IPS-11a (cell line): ENCODE data around the gene MGME1.
"Not testable (repeated sequence)": the region's sequence is repeated elsewhere in the genome, so short reads cannot be mapped to it uniquely, and the experiment has no call there.

ENCODE experiments used
- H3K4me3 ChIP-seq: one replicate; pipeline ENCODE4 v1.5.1; 2013; ENCODE audit warnings: low read depth, low read length, control low read depth

MGME1 gene

DNA sequence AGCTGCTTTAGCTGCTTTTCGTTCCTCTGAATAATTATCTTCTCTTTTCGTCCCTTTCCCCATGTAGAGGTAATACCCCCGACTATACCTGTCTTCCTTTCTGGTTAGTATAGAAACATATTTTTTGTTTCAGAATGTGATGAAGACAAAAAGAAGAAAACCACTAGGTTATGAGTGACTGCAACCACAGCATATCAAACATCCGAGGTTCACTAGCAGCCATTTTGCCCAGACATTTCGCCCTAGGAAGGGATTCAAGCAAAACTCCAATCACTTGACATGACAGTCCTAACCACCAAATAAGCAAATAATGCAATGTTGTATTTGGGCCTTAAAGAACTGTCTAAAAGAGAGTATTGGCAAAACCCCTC, 9.6 kb upstream of the MGME1 start:
- H3K4me3 ChIP-seq, result no peak overlapping the region

- H3K4me3 ChIP-seq, result not testable (repeated sequence)
Observed at GRCh38 chr20:17960400-17960885, 8.4 kb upstream of the MGME1 start.

DNA sequence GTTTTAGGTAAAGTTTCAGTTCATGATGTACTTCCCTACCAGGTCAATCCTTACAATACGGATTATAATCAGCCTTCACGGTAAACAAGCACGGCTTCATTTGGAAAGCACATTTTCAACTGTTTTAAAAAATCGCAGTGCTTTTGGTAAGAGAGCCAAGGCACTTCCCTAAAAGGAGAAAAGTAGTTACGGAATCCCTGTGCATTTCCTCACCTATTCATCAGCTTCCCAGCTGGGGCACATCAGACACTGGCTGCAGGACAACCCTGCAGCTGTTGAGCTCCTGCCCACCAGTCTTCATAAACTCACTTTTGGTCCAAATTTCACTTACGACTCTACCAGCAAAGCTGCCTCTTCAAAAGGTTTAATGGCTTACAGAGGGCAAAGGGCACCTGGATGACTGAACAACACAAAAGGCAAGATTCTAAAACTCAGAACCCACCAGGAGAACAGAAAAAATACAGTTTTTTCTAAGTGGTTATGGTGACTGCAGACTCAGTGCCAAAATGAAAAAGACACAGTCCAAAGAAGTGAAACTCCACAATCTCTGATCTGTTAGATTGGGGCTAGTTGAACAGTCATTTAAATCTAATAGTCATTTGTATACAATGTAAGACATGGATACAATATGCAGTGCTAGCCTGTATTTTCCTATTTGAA, 7.8 kb upstream of the MGME1 start:
- no peak overlapping the region for H3K4me3 ChIP-seq

- no peak overlapping the region for H3K4me3 ChIP-seq
Observed at GRCh38 chr20:17961587-17961940, 7.3 kb upstream of the MGME1 start.

GRCh38 chr20:17963114-17963897, 5.5 kb upstream of the MGME1 start:
- no peak overlapping the region for H3K4me3 ChIP-seq

- no peak overlapping the region for H3K4me3 ChIP-seq
Observed at GRCh38 chr20:17964073-17964472, 4.7 kb upstream of the MGME1 start.

DNA sequence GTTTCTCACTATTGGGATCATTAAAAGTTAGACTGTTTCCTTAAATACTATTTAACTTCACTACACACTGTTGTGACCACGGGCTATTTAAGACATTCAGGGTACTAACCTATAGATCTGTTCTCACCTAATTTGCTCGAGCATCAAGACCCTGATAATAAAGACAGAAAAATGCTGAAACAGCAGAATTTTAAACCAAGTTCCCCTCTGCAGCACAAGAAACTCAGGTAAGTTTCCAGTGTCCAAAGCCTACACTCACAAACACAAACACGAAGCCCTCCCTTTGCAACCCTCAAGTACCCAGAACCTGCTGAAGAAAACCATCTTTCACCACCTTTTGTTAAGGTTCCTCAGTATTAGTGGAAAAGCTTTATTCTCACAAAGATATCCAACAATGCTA, 4.2 kb upstream of the MGME1 start:
- H3K4me3 ChIP-seq, result no peak overlapping the region

GRCh38 chr20:17965042-17965697, 3.6 kb upstream of the MGME1 start:
- H3K4me3 ChIP-seq, result peak overlapping the region; percentile 18

DNA sequence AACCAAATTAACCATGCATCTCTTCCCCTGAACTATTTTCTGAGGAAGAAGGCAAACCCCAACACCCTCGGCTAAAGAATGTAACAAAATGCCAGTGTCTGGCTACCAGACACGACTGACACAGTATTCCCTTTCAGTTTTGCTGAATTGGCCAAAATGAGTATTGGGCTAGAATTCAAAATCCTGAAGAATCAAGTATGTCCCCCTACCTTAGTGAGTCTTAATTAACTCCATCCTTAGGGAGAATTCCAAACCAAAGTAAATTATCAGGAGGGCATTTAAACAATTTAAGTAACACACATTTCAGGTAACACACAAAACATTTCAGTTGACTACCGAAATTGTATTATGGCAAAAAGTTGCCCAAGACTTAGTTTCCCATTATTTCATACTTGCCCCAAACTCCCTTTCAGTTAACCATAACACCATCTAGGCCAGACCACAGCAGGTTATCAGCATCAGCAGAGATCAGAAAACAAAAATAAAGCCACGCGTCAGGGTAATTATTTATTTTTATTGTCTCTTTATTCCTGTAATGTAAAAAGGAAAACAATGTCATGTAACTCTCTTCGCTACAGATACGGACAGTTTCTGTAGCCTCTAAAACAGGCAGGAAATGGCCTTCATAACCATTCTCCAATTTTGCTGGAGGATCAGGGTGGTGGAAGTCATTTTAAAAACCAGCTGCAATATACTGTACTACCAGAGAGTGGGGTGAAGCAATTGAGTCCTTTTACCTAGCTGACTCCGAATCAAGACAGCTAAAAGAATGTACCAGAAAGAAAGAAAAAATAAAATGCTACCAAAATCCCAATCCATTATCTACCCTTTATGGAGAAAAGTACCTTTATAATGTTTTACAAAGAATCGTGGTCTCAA, 2.1 kb upstream of the MGME1 start:
- peak overlapping the region; percentile 98 for H3K4me3 ChIP-seq

DNA sequence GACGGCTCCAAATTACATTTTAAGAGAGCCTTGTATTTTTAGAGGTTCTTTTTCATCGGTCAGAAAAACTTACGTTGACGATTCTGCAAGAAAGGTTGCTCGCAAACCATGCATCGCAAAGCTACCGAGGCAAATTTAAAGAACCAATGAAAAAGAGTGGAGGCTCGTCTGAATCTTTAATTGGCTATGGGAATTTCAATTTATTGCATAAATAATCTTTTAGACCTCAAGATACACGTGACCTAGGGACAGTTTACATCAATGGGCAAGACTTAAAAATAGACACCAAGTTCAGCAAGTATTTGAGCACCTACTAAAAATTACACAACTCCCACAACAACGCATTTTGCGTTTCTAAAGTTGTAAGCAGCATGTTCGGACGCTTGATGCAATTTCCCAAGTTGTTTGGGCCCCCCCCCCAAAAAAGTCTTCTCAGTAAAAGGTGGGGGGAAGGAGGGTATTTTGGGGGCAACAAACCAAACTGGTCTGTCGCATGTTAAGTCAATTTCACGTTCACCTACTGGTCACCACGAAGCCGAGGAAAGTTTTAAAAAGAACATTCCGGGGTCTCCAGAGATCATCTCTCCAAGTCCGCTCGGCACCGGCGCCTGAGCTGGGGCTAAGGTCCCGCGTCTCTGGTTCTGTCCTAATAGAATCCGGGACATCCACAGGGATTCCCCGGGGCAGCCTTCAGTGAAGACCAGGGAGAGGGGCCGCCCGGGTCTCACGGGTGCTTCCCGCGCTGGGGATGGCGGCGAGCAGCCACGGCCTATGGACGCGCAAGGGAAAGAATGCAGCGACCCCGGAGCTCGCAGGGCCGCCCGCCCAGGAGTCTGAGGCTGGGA, 1.1 kb upstream of the MGME1 start:
- peak overlapping the region; percentile 98 for H3K4me3 ChIP-seq

DNA sequence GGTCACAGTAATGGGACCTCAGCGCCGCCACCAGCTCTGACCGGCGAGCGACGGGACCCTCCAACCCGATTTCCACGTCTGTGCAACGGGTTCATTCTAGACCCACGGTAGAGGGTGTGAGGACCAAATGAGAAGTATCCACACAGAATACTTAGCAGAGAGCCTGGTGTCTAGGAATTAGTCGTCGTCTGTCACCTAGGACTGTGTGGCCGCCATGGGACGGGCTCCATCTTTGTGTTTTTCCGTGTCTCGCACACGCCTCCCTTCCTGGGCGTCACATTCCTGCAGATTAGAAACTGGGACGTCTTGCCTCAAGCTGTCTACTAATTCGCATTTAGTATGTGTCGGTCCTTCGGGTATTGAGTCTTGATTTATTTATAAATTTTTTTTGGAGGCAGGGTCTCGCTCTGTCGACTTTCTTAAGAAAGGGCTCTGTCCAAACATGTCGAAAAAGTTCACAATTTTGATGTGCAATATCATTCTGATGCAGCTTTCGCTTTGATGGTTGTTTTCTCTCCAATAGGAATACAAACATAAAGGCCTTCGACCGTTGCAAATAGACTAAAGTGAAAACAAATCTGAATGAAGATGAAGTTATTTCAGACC, 563 bp downstream of the MGME1 start:
- peak overlapping the region; percentile 98 for H3K4me3 ChIP-seq

DNA sequence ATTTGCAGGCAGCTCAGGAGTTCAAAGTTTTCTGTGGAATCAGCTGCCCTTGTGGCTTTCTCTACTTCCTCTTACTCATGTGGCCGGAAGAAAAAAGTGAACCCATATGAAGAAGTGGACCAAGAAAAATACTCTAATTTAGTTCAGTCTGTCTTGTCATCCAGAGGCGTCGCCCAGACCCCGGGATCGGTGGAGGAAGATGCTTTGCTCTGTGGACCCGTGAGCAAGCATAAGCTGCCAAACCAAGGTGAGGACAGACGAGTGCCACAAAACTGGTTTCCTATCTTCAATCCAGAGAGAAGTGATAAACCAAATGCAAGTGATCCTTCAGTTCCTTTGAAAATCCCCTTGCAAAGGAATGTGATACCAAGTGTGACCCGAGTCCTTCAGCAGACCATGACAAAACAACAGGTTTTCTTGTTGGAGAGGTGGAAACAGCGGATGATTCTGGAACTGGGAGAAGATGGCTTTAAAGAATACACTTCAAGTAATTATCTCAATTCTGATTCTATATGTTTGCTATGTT, 1.1 kb downstream of the MGME1 start:
- peak overlapping the region; percentile 98 for H3K4me3 ChIP-seq

DNA sequence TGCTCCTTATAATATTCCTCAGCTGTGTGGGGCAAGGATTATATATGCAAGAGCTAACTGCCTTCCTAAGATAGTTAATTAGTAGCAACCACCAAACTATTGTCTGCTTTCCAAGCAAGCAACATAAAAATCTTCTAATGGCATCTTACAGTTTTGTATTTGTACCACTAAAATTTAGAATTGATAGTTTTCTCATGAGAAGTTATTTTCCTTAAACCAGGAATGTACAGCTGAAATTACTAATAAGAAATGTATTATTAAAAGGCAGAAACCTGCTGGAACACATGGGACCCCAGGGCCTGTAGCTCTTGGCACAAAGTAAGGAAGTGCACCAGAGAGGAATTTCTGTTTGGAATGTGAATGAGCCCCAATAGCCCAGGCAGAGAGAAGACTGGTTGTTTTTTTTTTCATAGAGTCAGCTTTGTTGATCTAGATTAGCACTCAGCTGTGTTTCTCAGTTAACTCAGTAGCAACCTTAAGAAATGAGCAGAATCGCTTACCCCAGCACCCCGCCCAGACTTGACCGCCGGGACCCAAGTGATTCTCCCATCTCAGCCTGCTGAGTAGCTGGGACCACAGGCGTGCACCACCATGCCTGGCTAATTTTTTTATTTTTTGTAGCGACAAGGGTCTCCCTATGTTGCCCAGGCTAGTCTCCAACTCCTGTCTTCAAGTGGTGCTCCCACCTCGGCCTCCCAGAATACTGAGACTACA, 2.6 kb downstream of the MGME1 start:
- H3K4me3 ChIP-seq, result peak overlapping the region; percentile 98

GRCh38 chr20:17972121-17972520, 3.3 kb downstream of the MGME1 start:
- H3K4me3 ChIP-seq, result no peak overlapping the region

DNA sequence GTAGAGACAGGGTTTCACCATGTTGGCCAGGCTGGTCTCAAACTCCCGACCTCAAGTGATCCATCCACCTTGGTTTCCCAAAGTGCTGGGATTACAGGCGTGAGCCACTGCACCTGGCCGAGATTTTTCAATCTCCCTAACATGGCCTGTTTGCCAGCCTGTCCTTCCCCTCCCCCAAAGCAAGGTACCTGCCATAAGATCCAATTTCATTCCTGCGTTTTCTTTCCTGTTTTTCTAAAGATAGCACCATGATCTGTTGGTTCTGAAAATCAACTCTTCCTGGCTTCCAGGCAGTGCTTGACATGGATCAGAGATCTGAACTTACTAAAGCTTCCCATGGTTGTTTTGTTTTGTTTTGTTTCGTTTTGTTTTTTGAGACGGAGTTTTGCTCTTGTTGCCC, 7.5 kb downstream of the MGME1 start:
- H3K4me3 ChIP-seq, result no peak overlapping the region

DNA sequence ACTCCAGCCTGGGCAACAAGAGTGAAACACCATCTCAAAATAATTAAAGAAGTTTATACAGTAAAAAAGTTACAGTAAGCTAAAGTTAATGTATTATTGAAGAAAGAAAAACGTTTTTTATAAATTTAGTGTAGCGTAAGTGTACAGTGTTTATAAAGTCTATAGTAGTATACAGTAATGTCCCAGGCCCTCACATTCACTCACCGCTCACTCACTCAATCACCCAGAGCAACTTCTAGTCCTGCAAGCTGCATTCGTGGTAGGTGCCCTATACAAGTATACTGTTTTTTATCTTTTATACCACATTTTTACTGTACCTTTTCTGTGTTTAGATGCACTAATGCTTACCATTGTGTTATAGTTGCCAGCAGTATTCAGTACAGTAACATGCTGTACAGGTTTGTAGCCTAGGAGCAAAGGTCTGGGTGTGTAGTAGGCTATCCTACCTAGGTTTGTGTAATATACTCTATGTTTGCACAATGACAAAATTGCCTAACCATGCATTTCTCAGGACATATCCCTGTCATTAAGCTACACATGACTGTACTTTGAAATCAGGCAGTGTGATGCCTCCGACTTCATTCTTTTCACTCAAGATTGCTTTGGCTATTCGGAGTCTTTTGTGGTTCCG, 16.7 kb downstream of the MGME1 start:
- no peak overlapping the region for H3K4me3 ChIP-seq

DNA sequence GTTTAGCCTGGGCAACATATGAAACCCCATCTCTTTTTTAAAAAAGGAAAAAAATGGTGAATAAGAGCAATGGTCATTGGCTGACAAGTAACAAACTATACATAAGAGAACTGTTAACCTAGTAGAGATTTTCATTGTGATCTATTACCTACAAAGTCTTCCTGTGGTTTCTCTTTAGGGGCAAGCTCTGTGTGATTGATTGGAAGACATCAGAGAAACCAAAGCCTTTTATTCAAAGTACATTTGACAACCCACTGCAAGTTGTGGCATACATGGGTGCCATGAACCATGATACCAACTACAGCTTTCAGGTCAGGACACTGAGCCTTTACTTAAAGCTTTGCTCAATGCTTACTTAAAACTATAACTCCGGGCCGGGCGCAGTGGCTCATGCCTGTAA, 19.2 kb downstream of the MGME1 start:
- H3K4me3 ChIP-seq, result no peak overlapping the region

DNA sequence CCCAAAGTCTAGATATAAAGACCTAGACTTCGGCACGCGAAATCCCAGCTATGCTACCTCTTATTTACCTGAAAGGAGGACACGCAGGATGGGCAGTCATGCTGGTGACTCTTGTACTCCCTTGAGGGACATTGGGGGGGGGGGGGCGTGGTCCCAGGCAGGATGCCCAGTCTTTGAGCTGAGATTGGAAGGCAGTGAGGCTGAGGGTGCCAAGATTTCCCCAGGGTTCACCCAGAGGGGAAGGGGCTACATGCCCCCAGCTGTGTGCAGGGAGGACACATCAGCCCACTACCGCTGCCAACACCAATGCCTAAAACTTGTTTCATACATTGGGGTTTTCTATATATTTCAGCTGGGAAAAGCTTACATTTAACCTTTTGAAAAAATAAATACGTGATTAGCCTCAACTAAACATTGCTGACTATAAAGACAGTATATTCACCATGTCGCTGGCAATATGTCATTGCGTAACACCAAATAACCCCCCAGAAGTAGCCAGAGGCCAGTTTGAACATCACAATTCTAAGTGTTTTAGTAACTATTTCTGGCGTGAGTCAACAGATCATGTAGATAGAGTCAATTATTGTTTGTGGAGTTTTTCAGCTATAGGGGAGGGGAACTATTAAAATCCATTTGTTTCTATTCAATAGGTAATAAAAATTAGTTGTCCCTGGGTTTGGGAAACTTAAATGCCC, 21.6 kb downstream of the MGME1 start:
- no peak overlapping the region for H3K4me3 ChIP-seq
